Measurements from ENCODE around the gene CIBAR2.

GRCh38 chr16:85107083-85107482, 5.2 kb downstream of the CIBAR2 start:
- TF ChIP-seq CTCF (IDR thresholded peaks at IDR 0.05), result no peak
- TF ChIP-seq POLR2AphosphoS5 (IDR thresholded peaks at IDR 0.05), result no peak
